Hematopoietic multipotent progenitor cell treated with erythropoietin and hydrocortisone succinate and interleukin-3 and kit ligand, for 15 days (in vitro differentiated cells): ENCODE measurements around the gene SGPP1.
"Not testable (repeated sequence)": the region's sequence is repeated elsewhere in the genome, so short reads cannot be mapped to it uniquely, and the experiment has no call there.

Experiments
- DNase-seq: peaks from one replicate; pipeline ENCODE4 v3.0.0-alpha.2; 2015; ENCODE audit warnings: low spot score

Gene SGPP1, protein sequence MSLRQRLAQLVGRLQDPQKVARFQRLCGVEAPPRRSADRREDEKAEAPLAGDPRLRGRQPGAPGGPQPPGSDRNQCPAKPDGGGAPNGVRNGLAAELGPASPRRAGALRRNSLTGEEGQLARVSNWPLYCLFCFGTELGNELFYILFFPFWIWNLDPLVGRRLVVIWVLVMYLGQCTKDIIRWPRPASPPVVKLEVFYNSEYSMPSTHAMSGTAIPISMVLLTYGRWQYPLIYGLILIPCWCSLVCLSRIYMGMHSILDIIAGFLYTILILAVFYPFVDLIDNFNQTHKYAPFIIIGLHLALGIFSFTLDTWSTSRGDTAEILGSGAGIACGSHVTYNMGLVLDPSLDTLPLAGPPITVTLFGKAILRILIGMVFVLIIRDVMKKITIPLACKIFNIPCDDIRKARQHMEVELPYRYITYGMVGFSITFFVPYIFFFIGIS

GRCh38 chr14:63727736-63728728 is at the start of gene SGPP1:
SGPP1 (minus strand) TSS chr14:63728065; CDS start chr14:63727944, 121 bp downstream.
- DNase-seq = peak; percentile 68

- no peak for DNase-seq
Measured at GRCh38 chr14:63777024-63777423, 49.2 kb upstream of the SGPP1 start.

DNA sequence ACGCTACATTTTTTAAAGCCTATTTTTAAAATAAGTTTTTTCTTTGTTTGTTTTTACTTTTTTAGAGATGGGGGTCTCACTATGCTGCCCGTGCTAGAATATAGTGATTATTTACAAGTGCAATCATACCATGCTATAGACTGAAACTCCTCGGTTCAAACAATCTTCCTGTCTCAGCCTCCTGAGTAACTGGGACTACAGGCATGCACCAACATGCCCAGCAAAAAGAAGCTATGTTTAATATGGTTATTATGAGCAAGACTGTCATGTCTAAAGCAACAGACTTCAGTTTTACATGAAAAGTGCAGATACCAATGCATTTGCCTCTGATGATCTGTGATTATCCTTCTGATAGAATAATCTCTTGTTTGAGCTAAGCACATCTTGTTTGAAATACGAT is 45.6 kb upstream of the SGPP1 start:
- no peak for DNase-seq

GRCh38 chr14:63770187-63770807 is 42.4 kb upstream of the SGPP1 start:
- DNase-seq = peak; percentile 56

- no peak for DNase-seq
Measured at GRCh38 chr14:63766611-63767010, 38.7 kb upstream of the SGPP1 start.

- no peak for DNase-seq
Measured at GRCh38 chr14:63764620-63765139, 36.8 kb upstream of the SGPP1 start.

GRCh38 chr14:63764103-63764502 is 36.2 kb upstream of the SGPP1 start:
- DNase-seq = no peak

DNA sequence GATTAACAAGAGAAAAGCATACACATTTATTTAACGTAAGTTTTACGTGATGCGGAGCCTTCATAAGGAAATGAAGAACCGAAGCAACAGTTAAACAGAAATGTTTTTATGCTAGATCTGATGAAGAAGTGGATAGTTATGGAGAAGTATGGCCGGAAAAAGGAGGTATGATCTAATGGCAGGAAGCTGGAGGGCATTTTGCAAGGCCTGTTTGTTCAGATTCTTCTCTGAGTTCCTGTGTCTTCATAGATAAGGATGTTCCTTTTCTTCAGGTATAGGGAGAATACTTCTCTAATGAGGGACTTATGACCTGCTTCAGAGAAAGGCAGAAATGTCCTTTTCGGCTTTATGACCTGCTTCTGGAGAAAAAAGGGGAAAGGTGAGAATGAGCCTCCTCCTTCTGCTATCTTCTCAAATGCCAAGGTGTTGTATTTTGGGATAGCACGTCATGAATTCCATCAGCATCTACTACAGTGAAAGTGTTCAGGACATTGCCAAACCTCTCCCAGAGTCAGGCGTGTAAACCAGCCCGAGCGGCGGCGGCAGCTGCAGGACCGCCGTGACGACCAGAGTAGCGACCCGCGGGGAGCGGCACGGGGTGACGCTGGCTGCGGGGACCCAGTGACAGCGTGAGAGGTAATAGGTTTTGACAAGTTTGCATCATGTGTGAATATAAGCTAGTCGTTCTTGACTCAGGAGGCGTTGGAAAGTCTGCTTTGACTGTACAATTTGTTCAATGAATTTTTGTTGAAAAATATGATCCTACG is 33.7 kb upstream of the SGPP1 start:
- DNase-seq = no peak

GRCh38 chr14:63760014-63760413 is 32.1 kb upstream of the SGPP1 start:
- no peak for DNase-seq

DNA sequence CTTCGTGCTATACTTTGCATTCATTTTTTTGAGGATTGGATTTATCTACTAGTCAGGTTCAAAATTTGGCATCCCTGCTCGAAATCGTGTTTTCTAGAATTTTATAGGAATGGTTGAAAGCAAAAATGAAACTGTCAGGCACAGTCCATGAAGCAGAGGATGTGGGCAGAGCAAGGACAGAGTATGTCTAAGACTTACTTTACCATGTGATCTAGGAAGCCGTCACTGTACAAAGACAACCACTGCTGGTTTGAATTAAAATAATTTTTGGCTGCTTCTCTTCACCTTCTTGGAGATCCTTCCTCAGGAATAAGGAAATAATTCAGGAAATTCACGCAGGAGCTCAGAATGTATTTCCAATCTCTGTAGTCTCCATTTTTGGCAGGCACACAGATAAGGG is 31.6 kb upstream of the SGPP1 start:
- DNase-seq = no peak

DNA sequence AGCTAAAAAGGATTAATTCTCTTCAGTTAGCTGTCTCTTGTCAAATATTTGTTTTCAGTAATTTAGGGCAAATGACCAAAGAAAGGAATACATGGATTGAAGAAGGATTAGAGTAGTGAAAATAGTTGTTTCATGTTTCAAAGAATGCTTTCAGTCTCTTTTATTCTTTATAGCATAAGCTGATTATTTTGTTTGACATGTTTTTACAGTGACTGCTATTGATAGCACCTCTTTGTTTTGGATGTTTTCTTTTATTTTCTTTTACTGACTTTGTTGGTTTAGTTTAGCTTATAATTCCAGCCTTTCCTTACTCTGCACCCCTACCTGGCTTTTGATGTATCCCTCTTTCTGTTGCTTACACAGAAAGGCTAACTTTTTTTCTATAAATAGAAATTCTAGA is 29.3 kb upstream of the SGPP1 start:
- DNase-seq = no peak

DNA sequence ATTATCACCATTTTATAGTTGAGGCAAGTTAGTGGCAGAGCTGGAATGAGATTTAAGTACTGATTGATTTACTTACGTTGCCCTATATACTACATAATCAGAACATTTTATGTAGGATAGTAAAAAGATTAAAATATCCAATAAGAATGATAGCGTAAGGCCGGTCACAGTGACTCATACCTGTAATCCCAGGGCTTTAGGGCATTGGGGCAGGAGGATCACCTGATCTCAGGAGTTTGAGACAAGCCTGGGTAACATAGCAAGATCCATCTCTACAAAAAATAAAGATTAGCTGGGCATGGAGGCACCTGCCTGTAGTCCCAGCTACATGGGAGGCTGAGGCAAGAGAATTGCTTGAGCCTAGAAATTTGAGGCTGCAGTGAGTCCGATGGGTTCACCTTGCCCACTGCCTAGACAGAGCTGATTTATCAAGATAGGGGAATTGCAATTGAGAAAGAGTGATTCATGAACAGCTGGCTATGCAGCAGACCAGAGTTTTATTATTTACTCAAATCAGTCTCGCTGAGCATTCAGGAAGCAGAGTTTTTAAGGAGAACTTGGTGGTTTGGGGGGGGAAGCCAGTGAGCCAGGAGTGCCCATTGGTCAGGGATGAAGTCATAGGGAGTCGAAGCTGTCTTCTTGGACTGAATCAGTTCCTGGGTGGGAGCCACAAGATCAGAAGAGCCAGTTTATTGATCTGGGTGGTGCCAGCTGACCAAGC is 24.7 kb upstream of the SGPP1 start:
- DNase-seq = no peak

DNA sequence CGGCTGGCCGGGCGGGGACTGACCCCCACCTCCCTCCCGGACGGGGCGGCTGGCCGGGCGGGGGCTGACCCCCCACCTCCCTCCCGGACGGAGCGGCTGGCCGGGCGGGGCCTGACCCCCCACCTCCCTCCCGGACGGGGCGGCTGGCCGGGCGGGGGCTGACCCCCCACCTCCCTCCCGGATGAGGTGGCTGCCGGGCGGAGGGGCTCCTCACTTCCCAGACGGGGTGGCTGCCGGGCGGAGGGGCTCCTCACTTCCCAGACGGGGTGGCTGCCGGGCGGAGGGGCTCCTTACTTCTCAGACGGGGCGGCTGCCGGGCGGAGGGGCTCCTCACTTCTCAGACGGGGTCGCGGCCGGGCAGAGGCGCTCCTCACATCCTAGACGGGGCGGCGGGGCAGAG is 23.2 kb upstream of the SGPP1 start:
- DNase-seq = not testable (repeated sequence)

DNA sequence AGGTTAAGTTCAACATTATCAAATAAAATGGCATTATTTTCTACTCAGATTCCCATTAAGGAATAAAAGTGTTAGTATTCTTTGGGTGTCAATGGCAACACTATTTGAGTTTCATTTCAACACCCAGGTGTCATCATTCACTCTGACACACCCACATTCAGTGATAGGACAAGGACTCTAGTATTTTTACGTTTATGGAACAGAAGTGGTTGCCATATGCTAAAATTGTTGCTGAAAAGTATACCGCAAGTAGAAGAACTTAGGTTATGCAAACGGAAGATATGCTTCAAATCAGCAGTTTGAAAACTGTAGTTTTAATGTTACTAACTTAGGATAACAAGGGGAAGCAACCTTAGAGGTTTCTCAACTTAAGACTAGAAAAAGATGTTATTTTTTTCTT is 20.0 kb upstream of the SGPP1 start:
- DNase-seq = no peak

- no peak for DNase-seq
Measured at GRCh38 chr14:63745858-63746425, 18.1 kb upstream of the SGPP1 start.

DNA sequence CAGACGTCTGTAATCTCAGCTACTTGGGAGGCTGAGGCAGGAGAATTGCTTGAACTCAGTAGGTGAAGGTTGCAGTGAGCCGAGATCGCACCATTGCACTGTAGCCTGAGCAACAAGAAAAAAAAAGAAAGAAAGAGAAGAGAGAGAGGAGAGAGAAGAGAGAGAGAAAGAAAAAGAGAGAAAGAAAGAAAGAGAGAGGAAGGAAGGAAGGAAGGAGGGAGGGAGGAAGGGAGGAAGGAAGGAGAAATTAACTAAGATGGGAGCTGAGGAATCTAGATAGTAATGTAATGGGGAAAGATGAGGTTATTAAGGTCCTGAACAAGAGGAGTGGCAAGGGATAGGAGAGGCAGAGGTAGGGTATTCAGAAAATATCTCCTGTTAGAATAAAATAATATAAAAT is 17.4 kb upstream of the SGPP1 start:
- no peak for DNase-seq

DNA sequence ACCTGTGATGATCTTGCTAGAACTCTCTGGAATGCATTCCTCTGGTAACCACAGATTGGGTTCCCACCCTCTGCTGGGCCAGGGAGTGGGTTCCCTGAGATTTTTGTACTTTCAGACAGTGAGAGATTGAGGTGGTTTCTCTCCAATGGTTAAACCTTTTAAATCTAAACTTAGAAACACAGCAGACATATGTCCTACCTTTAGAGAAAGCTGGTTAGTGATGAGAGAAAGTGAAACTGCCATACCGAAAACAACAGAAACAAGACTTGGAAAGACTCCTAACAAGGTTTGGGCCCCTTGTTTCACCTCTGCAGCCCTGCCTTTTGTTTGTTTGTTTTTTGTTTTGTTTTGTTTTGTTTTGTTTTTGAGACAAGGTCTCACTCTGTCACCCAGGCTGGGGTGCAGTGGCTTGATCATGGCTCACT is 9.7 kb upstream of the SGPP1 start:
- DNase-seq = no peak

DNA sequence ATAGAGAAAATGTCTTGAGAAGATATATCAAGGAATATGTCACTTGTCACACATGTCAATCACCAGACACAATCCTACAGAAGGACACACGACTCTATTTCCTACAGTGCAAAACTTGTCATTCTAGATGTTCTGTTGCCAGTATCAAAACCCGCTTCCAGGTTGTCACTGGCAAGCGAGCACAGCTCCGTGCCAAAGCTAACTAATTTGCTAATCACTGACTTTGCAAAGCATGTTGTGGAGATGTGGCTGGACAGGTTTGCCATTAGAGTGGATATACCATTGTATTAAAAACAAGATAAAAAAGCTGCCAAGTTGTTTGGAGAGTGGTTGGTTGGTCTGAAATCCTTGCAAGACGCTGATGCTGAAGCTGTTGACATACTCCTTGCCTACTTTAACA is 7.9 kb upstream of the SGPP1 start:
- no peak for DNase-seq

- DNase-seq = no peak
Measured at GRCh38 chr14:63730659-63731058, 2.8 kb upstream of the SGPP1 start.

GRCh38 chr14:63727231-63727735 is 582 bp downstream of the SGPP1 start:
- DNase-seq = peak; percentile 29
